DMS79 treated with DMSO at 0.1 percent for 48 hours (cell line): ENCODE measurements around the gene HDGFL1.

Experiments used
- DNase-seq: peaks from one replicate; lab custom pipeline; 2025; lab: John Stamatoyannopoulos, UW

The HDGFL1 gene

GRCh38 chr6:22569281-22570184 lies at the start of gene HDGFL1:
TSS of gene HDGFL1 (plus strand) at chr6:22569566. CDS start at chr6:22569576, 10 bp downstream.
- DNase-seq = no peak

- no peak for DNase-seq
These were observed 48.3 kb upstream of the HDGFL1 start for GRCh38 chr6:22521035-22521434.

DNA sequence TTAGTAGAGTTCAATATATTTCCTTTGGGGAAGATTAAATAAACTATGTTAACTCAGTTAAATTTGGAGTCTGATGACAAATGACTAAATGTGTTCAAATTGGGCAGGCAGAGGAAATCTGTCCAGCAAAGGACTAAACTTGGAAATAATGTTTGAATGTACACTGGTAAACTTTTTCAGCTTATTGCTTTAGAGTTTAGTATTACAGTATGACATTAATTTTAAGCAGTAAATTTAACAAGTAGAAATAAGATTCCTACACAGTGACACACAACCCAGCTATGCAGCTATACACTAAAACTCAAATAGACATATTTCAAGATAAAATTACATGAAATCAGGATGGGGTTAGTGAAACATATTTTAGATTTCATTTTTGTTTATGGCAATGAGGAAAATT lies 42.6 kb upstream of the HDGFL1 start:
- DNase-seq = no peak

GRCh38 chr6:22529866-22530265 lies 39.5 kb upstream of the HDGFL1 start:
- DNase-seq = no peak

DNA sequence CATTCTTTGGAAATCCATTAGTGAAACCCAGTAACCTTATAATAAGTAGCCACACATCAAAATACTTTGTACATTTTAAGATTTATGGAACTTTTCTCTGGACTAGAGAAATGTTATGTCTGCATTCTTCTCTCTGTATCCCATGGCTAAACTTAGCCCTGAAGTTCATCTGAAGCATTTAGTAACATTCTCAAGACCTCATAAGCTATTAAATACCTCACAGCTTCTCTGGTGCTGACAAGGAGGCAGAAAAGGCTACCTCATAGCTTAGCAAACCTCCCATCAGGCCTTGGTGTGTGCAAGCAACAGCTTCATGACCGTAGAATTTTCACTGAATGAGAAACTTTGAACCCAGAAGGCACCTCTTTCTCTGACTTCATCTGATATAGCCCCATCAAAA lies 38.9 kb upstream of the HDGFL1 start:
- DNase-seq = no peak

DNA sequence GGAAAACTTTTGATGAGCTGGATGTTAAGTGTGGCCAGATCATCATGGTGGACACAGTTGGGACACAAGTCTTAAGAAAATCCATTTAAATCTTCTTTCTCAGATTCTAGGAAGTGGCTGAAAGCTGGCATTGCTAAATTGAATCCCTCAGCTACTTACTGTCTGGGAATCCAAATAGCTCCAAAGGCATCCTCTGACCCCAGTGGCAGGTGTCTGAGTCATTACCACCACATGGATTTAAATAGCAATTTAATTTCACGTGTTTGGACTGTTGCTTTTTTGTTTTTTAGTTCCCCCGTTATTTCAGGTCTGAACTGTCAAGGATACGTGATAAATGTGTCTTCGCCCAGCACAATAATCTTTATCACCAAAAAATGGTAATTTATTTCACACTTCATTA lies 33.2 kb upstream of the HDGFL1 start:
- DNase-seq = no peak

DNA sequence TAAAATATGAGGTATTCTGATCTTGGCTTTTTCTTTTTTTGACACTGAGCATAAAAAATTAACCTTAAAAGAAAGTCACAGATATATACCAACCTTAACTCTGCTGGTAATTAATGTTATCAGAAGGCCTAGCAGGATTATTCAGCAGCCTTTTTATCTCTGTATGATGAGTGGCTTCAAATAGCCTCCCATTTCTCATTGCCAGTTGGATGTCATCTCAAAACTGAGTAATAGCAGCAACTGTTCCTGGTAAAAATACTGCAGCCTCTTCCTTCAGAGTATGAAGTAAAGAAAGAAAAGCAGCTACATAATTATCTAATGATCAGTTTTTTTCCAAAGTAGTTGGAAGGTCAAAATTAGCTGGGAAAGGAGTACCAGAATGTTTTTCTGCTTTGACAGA lies 24.9 kb upstream of the HDGFL1 start:
- DNase-seq = no peak

DNA sequence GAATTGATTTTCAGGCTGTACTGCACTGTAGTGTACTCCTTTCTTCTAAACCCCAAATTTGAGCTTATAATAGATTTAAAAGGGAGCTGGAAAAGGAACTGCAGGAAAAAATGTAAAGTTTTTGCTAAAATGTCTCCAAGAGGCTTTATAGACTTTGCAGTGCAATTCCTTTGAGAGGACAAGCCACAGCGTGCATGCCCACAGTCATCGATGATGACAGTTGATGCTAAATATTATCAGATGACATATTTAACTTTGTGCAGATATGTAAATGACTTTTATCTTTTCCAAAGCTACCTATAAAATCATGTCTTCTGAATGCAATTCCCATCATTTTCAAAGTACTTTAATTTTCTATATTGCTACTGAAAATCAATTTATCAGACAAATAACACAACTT lies 24.3 kb upstream of the HDGFL1 start:
- no peak for DNase-seq

DNA sequence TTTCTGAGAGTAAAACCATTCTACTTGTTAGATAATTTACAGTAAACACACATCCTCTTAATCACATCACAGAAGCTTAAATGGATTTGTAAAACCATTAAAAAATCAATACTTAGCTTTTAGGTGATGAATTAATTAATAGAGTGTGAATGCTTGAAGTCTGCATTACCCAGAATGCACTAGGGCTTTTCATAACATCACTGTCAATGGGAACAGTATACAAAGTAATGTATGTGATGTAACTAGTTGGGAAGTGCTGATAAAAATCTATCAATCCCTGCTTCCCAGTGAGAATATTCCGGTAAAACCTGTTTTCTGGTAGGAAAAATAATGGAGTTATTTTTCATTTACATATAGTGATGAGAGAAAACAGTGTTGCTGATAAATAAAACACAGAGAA lies 23.1 kb upstream of the HDGFL1 start:
- DNase-seq = no peak

DNA sequence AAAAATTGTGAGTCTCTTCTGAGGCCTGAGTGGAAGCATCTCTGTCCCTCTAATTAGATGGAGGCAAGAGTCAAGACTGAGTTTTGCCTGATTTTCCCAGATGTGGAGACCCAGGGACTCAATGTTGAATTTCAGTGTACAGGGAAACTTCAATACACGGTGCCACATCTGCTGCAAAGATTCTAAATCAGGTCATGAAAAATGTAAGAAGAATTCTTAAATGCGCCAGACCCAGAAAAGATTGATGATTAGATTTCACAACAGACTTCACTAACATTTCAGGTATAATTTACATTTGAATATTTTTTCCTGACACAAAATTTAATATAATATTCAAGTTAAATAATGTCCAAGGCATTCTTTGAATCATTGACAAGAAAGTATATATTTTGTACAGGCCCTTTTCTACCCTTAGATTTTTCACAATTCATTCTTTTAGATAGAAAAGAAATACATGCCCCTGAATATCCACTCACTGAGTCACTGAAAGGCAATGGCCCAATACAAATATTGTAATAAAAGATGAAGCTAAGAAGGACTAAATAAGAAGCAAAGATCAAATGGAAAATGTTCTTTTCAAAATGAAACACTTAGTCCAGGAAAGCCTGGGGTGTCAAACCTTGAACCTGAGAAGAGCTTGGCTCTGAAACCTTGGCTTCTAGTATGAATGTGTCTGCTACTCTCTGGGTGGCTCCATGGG lies 18.2 kb upstream of the HDGFL1 start:
- DNase-seq = no peak

GRCh38 chr6:22556266-22556665 lies 13.1 kb upstream of the HDGFL1 start:
- no peak for DNase-seq

DNA sequence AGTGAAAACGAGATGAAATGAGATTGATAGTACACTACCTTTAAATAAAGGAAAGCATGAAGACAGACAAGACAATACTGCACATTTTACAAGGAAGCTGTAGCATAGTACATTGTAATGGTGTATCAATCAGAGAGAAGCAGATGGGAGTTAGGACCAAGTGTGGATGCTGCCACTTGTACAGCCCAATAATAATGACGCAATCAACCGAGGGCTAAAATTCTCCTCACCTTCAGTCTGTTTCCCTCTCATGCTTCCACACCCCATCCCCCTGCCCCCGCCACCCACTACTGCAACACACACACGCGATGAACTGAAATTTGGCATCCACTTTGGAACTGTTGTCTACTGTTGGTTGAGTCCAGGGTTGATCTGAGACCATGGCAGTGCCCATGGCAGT lies 12.4 kb upstream of the HDGFL1 start:
- DNase-seq = no peak

DNA sequence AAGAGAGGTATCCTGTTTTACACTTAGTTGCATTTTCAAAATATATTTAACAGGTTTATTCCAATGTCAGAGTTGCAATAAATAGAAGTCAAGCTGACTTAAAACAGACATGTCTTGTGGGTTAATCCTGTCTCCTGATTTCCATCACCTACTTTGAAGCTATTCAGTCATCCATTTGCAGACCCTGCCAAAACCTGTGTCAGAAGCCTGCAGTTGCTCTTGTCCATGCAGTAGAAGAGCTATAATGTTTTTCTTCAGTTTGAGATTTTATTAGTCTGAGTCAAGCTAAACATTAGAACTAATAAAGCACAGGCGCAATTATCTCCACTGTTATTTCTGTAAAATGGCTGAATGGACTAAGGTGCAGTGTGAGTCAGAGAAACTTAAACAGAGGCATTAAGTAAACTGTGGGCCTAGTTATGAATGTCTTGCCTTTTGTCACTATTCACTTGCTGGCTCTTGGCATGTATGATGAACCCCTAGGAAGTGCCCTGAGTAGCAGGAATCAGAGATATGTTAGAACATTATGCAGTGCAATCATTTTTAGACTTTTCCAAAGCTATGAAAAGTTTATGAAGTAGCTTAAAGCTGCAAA lies 11.0 kb upstream of the HDGFL1 start:
- no peak for DNase-seq

DNA sequence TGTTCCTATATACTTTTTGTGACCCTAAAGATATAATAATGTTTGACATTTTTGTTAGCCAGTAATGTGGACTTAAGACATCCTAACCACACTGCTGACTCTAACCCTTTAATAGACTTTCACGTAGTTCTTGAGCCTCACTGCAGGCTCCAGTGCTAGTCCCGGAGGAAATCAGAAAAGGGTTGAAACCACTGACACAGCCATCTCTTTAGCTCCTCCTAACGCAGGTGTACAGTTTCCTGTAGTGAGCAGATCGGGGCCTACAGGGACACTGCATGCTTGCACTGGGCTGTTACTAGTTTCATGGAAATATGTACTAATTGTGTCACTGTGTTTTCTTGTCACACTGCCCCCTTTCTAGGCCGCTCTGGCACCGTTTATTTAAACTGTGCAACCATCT lies 512 bp upstream of the HDGFL1 start:
- DNase-seq = no peak

GRCh38 chr6:22570185-22570551 lies 802 bp downstream of the HDGFL1 start:
- DNase-seq = no peak

GRCh38 chr6:22575190-22575589 lies 5.8 kb downstream of the HDGFL1 start:
- DNase-seq = no peak

GRCh38 chr6:22579439-22579838 lies 10.1 kb downstream of the HDGFL1 start:
- DNase-seq = no peak

DNA sequence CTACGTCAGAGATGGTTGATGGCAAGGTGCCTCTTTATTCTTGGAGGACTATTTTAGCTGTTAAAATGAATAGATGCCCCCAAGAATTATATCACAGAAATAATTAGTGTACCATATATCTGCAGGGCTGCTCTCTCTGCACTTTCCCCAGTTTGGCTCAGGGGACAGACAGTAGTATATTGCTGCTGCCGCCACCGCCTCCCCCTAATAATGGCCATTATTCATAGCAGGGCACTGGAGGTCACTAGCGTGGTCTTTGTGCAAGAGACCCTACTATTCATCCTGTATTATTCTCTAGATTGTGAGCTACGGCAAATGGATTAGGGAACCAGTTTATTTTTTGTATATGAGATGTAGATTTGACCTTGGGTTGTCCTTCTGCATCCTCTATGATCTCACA lies 11.0 kb downstream of the HDGFL1 start:
- no peak for DNase-seq

- DNase-seq = no peak
These were observed 13.2 kb downstream of the HDGFL1 start for GRCh38 chr6:22582417-22583205.

DNA sequence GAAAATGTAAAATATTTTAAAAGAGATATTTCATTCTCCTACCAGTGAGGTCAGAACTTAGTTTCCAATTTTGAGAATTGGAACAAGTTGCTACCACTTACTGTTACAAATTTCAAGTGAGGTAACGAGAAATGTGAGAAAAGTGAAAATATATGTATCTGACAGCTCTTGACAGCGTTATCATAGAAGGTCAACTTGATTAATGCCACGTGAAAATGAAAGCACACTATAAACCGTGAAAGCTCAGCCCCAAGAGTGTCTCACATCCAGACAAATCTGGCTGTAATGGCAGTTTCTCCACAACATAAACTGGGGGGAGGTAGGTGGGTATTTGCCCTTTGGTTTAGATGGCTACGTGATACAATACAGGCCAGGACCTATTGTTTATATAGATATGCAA lies 13.9 kb downstream of the HDGFL1 start:
- no peak for DNase-seq

GRCh38 chr6:22583927-22584326 lies 14.6 kb downstream of the HDGFL1 start:
- DNase-seq = no peak

- DNase-seq = no peak
These were observed 19.8 kb downstream of the HDGFL1 start for GRCh38 chr6:22589118-22589517.
